Erythroblast (primary cell): ENCODE measurements around the gene MPRIP.

Experiments
- GATA1 ChIP-seq: IDR thresholded peaks from 2 replicates; pipeline ENCODE4 v1.6.1; 2011; ENCODE audit warnings: low read depth, mild to moderate bottlenecking, control low read depth, low read length, moderate library complexity
- POLR2A ChIP-seq: IDR thresholded peaks from 2 replicates; pipeline ENCODE4 v1.6.1; 2011; ENCODE audit warnings: mild to moderate bottlenecking, low read length

GRCh38 chr17:17050346-17051345, 8.4 kb downstream of the MPRIP start:
- no peak for TF ChIP-seq POLR2A
- TF ChIP-seq GATA1, result no peak
